GM18951 (cell line): ENCODE data around the gene ADGRL3.

Source experiments
- POLR2A ChIP-seq: IDR thresholded peaks from 4 replicates; pipeline ENCODE4 v1.6.1; 2011; ENCODE audit warnings: mild to moderate bottlenecking; ENCODE audit not compliant: insufficient read length, insufficient read depth; ENCODE audit errors: extremely low read depth
- in situ Hi-C: fragments of 300-500 bp; cut with MboI; formaldehyde crosslinking; loops from one replicate; pipeline ENCODE4 v1.12.0; 2022; ENCODE audit warnings: low sequenced_read_pairs, mixed read lengths, inconsistent platforms; ENCODE audit not compliant: unreplicated experiment

The ADGRL3 gene

GRCh38 chr4:61276029-61276428, 75.9 kb downstream of the ADGRL3 start:
- TF ChIP-seq POLR2A = no peak
- in situ Hi-C loops = no loop called here

GRCh38 chr4:61277785-61278760, 77.9 kb downstream of the ADGRL3 start:
- no peak for TF ChIP-seq POLR2A
- in situ Hi-C loops = no loop called here

- in situ Hi-C loops = no loop called here
- no peak for TF ChIP-seq POLR2A
These were observed 92.2 kb downstream of the ADGRL3 start for GRCh38 chr4:61292322-61292721.

- in situ Hi-C loops = no loop called here
- no peak for TF ChIP-seq POLR2A
These were observed 93.7 kb downstream of the ADGRL3 start for GRCh38 chr4:61293707-61294400.

- in situ Hi-C loops = no loop called here
- no peak for TF ChIP-seq POLR2A
These were observed 94.8 kb downstream of the ADGRL3 start for GRCh38 chr4:61294936-61295335.

DNA sequence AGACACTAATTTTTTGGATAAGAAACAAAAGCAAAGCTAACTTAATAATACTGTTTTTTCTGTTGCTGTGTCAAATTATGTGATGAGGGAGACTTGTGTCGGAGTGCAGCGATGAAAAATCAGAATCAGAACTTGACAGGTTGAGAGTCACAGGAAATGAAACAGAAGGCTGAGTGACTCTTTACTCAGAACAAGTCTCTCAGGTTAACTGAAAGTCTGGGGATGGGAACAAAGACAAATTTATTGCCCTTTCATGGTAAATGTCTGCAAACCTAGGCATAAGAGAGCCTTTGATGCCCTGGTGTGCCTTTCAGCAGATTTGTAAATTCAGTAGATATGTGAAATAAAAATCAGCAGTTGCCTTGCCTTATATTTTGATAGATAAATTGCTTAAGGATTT, 96.0 kb downstream of the ADGRL3 start:
- TF ChIP-seq POLR2A = no peak
- in situ Hi-C loops = no loop called here

DNA sequence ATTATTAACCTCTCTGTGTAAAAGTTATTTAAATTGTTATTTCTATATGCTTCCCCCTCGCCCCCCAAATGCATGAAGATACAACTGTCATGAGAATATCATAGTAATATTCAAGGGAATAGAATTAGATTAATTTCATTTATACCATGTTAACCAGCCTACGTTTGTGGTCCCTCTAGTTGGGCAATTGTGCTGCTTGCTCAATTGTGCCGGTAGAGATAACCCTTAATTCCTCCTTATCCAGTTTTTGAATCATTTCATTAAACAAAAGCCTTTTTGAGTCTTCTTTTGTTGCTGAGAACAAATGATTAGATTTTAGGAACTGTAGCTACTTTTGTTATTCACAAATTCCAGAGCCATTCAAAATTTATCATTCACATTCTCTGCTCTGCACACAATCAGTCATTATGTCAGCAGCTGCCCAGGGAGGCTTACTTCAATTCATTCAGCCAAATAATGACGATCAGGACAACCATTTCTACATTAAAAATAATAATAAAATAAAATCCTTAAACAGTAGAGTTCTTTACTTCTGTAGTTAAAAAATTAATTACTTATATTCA, 98.1 kb downstream of the ADGRL3 start:
- in situ Hi-C loops = no loop called here
- no peak for TF ChIP-seq POLR2A

GRCh38 chr4:61299316-61299715, 99.2 kb downstream of the ADGRL3 start:
- TF ChIP-seq POLR2A = no peak
- in situ Hi-C loops = no loop called here

- TF ChIP-seq POLR2A = no peak
- in situ Hi-C loops = no loop called here
These were observed 100.2 kb downstream of the ADGRL3 start for GRCh38 chr4:61300266-61300844.

DNA sequence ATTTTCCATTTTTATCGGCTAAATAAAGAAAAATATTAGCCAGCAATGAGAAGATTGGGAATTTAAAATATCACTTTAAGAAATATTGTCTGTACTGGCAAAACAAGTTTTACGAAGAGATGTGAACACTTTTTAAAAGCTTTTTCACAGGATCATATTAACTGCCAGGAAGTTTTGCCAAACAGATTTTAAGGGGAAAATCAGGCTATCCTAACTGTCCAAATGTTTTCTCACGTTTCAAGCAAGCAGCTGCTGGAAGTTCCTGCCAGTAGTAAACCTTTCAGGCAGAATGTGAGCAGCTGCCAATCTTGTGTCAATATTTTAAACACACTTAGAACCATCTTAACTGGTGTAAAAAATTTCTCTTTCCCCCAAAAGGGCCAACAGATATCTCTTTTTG, 101.1 kb downstream of the ADGRL3 start:
- TF ChIP-seq POLR2A = no peak
- in situ Hi-C loops = no loop called here

- in situ Hi-C loops = no loop called here
- no peak for TF ChIP-seq POLR2A
These were observed 107.9 kb downstream of the ADGRL3 start for GRCh38 chr4:61308033-61308432.

- TF ChIP-seq POLR2A = no peak
- in situ Hi-C loops = no loop called here
These were observed 109.5 kb downstream of the ADGRL3 start for GRCh38 chr4:61309616-61310015.

DNA sequence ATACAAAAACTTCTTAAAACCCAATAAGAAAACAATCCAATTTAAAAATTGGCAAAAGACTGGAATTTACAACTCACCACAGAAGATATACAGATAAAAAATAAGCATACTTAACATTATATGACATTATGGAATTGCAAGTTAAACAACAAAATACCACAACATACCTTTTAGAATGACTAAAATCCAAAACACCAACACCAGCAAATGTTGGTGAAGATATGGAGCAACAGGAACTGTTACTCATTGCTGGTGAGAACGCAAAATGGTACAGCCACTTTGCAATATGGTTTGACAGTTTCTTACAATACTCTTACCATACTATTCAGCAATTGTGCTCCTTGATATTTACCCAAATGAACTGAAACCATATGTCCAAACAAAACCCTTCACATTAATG, 112.4 kb downstream of the ADGRL3 start:
- TF ChIP-seq POLR2A = no peak
- in situ Hi-C loops = no loop called here

- TF ChIP-seq POLR2A = no peak
- in situ Hi-C loops = no loop called here
These were observed 118.3 kb downstream of the ADGRL3 start for GRCh38 chr4:61318431-61318830.

DNA sequence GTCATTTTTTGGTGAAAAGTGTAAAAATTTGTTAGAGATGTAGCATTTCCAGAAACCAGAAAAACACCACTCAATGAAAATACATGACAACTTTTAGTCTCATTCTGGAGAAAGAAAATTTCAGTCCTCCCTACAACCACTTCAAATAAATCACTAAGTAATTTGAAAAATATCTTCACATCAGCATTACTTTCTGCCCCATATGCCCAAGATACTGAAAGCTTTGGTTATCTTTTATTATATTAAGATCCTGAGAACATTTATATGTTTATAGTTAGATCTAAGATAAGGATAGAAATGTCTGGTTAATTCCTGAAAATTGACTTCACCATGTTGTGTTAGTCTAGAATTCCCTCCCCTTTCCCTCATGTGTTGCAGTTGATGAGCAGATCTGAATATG, 119.0 kb downstream of the ADGRL3 start:
- no peak for TF ChIP-seq POLR2A

More for the DNA sequence above, 119.0 kb downstream of the ADGRL3 start:
- in situ Hi-C loops = no loop called here
